SH-SY5Y (cell line): ENCODE results near the gene TRPC1.

Source experiments
- GATA2 ChIP-seq: IDR thresholded peaks from 2 replicates; pipeline ENCODE4 v1.6.1; 2011; ENCODE audit warnings: mild to moderate bottlenecking, low read depth, low read length
- GATA3 ChIP-seq: IDR thresholded peaks from 2 replicates; pipeline ENCODE4 v1.6.1; 2011; ENCODE audit warnings: low read depth, mild to moderate bottlenecking, low read length, moderate library complexity

TRPC1 gene

DNA sequence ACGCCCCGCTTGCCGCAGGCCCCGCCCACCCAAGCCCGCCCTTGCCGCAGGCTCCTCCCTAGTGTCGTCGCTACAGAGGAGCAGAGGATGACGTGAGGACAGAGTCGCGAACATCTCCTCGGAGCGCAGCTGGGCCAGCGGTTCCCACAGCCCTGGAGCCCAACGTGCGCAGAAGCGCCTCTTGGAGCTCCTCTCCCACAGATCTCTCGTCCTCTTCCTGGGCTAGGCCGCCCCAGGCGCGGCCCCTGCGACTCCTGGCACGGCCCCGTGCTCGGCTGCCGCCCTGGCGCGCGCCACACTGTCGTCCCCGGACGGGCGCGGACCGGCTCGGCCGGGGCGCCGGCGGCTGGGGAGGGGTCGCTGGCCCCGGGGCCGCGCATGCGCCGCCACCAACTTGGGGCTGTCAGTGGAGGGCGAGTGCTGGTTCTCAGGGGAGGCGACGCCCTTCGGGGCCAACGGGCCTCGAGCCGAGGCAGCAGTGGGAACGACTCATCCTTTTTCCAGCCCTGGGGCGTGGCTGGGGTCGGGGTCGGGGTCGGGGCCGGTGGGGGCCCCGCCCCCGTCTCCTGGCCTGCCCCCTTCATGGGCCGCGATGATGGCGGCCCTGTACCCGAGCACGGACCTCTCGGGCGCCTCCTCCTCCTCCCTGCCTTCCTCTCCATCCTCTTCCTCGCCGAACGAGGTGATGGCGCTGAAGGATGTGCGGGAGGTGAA lies at the start of gene TRPC1:
TSS of gene TRPC1 (plus strand) at position 67 of the 714 bp plus-strand sequence. CDS start at position 593, 526 bp downstream.
- TF ChIP-seq GATA2 = no peak
- no peak for TF ChIP-seq GATA3

DNA sequence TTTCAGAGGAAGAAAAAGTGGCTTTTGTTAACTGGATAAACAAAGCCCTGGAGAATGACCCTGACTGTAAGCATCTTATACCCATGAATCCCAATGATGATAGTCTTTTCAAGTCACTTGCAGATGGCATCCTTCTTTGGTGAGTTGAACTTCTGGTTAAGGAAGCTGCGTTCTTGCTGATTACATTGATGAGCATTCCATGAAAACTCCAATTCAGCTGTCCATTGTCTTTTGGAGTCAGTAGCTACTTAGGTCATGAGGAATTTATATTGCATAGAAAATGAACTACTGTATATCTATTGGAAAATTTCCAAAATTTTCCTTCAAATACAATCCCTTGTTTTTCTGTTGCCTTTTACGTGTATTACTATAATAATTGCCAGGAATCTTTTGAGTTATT lies 47.7 kb upstream of the TRPC1 start:
- no peak for TF ChIP-seq GATA3
- TF ChIP-seq GATA2 = no peak

DNA sequence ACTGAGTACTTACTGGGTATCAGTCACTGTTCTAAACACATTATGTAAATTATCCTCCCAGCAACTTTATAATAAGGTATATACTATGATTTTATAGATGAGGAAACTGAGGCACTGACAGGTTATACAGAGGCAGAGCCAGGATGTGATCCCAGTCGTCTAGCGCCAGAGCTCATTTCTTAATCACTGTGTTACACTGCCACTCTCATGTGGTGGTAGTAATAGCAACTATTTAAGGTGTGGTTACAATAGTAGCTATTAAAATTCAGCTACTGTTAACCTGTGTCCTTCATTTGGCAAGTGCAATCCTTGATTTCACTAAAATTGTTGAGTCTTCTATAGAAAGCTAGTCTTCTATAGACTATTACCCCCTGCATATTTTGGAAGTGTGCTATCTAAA lies 43.1 kb upstream of the TRPC1 start:
- TF ChIP-seq GATA2 = no peak
- no peak for TF ChIP-seq GATA3

DNA sequence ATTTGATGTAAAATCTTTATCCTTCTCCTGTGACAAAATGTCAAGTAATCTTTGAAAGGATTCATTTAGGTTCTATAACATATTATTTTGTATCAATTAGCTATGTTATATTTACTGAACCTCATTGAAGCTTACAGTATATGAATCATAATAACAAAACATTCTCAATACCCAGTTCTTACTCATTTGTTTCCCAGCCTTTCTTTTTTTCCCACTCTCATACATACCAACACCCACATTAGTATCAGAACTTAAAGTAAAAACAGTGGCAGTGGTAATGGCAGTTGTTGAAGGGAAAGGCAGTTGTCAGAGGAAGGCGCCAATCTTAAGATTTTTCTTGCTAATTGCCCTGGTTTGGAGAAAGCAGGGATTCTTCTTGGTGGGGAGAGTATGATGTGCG lies 33.2 kb upstream of the TRPC1 start:
- TF ChIP-seq GATA2 = no peak
- TF ChIP-seq GATA3 = no peak

DNA sequence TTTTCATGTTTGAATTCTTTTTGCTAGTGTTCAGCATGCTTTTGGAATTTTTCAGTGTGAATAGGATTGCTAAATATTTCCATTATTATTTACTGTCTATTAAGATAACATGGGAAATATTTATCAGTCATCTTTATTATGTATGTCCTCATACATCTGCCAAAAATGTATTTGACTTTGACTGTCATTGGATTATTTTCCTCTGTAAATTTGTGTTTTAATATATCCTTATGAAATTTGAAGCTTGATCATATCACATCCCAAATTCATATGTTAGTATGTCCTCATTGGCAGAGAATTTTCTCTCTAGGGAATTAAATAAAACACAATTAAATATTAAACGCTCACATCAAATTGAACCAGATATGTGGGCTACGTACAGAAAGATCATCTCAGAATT lies 32.3 kb upstream of the TRPC1 start:
- TF ChIP-seq GATA2 (no peak), GATA3 (no peak)

DNA sequence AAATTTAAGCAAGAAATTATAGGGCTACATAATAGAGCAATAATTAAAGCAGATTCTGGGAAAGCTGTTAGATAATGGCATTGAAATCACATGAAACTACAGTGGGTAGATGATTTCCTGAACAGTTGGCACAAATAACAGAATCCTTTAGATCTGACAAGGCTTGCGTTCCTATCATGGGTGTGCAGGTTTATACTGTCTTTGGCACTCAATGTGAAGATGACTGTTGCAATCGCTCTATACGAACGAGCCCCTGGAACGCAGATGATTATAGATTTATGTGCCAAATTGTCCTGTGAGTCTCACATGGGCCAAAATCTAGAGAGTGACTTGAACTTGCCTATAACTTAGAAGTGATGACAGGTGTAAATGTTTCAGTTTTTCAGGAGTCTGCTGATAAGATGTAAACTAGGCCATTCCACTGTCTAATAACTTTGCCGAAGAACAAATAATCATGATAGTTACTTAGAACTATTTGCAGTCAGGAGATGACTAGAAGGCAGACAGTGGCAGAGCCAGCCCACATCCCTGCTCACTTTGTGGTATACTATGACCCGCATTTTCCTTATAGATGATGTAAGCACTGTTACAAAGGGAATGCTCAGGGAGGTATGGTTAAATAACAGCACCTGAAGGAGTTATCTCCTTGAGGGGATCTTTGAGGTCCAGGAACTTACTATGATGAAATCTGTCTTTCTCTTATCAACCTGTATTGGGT lies 30.5 kb upstream of the TRPC1 start:
- TF ChIP-seq GATA3 (no peak), GATA2 (no peak)

DNA sequence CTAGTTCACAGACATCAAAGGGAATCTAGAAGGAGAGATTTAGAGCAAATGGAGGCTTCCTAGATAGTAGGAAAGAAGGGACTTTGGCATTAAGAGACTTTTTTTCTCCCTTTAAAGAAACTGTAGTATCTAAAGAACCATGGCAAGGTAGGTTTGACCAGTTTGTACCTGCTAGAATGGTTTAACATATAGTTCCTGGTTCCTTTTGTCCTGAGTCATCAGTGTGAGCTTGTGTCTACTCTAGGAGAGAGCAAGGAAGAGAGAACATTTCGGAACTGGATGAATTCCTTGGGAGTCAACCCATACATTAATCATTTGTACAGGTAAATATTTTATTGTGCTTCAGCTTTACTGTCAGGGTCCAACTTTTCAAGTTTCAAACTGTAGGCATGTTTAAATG lies 29.6 kb upstream of the TRPC1 start:
- TF ChIP-seq GATA3 = no peak
- TF ChIP-seq GATA2 = no peak

DNA sequence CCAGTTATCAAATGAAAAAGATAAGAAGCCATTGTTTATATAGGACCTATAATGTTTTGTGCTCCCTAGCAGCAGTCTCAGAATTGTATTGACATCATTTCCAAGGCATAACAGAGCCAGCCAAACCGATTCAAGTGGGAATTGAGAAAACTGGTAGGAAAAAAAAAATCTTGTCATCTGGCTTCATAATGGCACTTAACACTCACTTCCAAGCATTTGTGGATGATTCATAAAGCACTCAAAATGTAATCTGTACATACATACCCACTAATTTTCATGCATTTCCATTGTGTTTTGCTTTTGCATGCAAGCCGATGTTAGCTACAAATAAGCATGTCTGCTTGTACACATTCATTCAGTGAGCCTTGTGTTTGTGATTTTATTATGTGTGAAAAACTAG lies 18.6 kb upstream of the TRPC1 start:
- TF ChIP-seq GATA3 (no peak), GATA2 (no peak)

DNA sequence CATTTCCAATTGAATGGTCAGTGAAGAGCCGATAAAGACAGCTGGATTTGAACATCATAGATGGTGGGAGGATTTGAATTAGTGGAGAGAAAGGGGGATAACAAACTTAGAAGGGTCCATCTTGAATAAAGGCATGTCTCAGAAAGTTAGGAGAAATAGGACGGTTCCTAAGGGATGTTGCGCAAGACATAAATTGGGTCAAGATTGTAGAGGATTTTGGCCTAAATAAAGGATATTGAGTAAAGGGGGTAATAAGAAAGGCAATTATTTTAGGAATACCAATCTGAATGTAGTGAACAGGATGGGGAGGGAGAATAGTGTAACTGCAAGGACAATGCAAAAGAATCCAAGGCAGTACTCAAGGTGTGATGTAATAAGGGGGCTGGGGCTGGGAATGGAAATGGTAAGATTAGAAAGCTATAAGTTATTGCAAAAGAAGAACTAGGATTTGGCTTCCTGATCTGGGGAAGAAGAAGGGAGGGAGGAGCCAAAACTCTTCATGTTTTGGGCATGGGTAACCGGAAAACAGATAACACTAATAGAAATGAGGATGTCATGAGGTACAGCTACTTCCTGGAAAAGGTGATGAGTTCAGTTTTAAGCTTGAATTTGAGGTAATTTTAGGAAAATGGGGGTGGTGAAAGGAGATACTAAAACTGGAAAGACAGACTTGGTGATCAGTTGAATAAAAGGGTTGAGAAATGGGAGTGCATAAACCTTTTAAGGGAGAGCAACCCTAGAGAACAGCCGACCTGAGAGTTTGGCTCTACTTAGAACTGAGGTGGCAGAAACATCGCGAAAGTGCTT lies 17.3 kb upstream of the TRPC1 start:
- TF ChIP-seq GATA3 = no peak
- no peak for TF ChIP-seq GATA2

DNA sequence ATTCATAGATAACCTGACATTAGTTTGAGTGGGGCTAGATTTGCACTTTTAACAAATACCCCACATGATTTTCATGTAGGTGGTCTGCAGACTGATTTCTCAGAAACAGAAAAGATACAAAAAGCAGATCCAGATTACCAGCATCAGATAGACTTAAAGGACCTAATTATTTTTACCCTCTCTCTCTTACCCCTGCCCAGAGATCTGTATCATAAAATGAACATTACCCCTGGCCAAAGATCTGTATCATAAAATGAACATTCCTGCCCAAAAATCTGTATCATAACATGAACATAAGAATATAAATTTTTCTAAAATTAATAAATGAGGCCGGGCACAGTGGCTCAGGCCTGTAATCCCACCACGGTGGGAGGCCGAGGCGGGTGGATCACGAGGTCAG lies 14.6 kb upstream of the TRPC1 start:
- TF ChIP-seq GATA2 (peak; percentile 75), GATA3 (peak; percentile 88)

DNA sequence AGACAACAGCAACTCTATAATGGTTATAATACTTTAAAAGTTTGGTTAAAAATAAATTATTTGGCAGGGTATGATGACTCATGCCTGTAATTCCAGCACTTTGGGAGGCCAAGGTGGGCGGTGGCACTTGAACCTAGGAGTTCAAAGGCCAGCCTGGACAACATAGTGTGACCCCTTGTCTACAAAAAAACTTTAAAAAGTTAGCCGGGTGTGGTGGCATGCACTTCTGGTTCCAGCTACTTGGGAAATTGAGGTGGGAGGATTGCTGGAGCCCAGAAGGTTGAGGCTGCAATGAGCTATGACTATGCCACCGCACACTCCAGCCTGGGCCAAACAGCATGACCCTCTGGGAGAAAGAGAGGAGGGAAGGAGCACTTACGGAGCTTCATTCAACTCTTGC lies 7.7 kb upstream of the TRPC1 start:
- no peak for TF ChIP-seq GATA3

DNA sequence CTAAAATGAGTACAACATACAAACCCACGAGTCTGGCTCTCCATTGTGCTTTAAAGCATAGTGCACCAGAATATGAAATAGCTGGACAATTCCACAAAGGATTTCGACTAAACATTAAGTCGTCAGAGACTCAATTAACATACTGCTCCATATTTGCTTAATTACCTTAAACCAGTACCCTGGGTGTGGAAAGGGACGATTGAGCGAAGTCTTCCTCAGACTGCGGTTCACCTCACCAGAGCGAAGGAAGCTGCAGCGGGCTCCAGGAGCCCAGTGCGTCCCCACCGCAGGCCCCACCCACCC lies 218 bp upstream of the TRPC1 start:
- TF ChIP-seq GATA3 (no peak), GATA2 (no peak)

DNA sequence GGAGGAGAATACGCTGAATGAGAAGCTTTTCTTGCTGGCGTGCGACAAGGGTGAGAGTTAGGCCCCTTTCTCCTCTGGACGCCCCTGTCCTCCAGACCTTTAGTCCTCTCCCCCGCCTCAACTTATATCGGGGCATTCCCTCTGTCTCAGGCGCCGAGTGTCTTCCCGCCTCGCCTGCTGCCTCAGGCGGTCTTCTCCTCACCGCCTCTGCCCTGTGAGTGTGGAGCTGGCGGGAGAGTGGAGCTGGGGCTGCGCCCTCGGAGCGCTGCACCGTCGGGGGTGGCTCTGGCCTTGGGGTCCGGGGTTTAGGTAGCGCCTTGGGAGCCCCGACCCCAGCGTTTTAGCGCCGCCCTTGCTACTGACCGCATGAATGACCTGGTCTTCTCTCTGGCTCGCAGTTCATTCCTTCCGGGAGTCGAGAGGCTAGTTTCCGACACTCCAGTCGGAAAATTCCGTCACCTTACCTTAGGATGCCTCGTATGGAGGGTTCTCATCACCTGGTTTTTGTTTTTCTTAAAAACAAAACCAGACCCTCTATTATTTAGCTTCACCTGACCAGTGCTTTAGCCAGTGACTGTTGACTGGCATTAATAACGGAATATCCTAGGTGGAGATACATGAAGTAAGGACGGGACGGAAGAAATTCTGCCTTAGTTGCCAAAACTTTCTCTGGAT lies 985 bp downstream of the TRPC1 start:
- TF ChIP-seq GATA2 = no peak
- no peak for TF ChIP-seq GATA3

DNA sequence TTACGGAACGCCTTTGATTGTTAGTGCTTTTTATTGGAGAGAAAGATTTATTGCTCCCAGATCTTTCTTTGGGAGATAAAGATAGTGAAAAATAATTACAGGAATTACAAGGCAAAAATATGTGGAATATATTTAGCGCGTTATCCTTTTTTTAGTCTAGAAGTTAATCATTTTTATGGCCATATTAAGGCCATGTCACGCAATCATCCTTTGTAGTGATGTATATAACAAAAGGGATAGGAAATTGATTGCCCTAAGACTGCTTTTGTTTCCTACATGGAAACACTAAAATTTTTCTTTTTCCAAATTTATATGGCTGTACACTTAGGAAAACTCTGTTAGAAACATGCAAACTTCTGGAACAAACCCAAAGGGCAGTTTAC lies 1.5 kb downstream of the TRPC1 start:
- TF ChIP-seq GATA3 (no peak), GATA2 (no peak)

DNA sequence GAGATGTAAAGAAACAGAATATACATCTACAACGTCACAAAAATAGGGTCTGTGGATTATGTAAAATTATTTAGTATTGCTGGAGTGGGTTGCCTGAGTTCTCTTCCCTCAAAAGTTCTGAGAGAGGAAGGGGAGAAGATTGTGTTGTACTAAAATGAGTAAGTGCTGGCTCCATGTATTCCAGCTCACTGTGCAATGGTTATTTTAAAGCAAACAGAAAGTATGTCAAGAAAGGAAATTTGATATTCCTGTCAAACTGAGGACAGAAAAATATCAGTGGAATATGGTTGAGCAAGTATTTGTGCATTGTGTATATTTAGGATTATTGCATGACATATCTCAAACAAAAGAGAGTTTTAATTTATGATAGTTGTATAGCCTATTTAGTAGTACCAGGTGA lies 2.2 kb downstream of the TRPC1 start:
- TF ChIP-seq GATA2 (no peak), GATA3 (no peak)
